HG03378 (cell line): Measurements from ENCODE around the gene UBN2.

Experiments used
- ATAC-seq: cut with Tn5 transposase; IDR thresholded peaks from one replicate; pipeline ENCODE4 v1.9.1; 2021; ENCODE audit warnings: mild to moderate bottlenecking, moderate library complexity; ENCODE audit not compliant: unreplicated experiment

The UBN2 gene

GRCh38 chr7:139231513-139232376 is 708 bp downstream of the UBN2 start:
- ATAC-seq: no peak

GRCh38 chr7:139232377-139232717 is 1.3 kb downstream of the UBN2 start:
- no peak for ATAC-seq

- no peak for ATAC-seq
These were observed 1.9 kb downstream of the UBN2 start for GRCh38 chr7:139232904-139233303.

GRCh38 chr7:139241258-139241657 is 10.2 kb downstream of the UBN2 start:
- no peak for ATAC-seq

- no peak for ATAC-seq
These were observed 11.8 kb downstream of the UBN2 start for GRCh38 chr7:139242741-139243281.

GRCh38 chr7:139245401-139245800 is 14.4 kb downstream of the UBN2 start:
- no peak for ATAC-seq

GRCh38 chr7:139246494-139246893 is 15.5 kb downstream of the UBN2 start:
- ATAC-seq: no peak

- no peak for ATAC-seq
These were observed 15.9 kb downstream of the UBN2 start for GRCh38 chr7:139246905-139247304.

GRCh38 chr7:139249179-139249810 is 18.3 kb downstream of the UBN2 start:
- no peak for ATAC-seq

GRCh38 chr7:139252451-139252850 is 21.4 kb downstream of the UBN2 start:
- no peak for ATAC-seq

- ATAC-seq: no peak
These were observed 23.2 kb downstream of the UBN2 start for GRCh38 chr7:139254281-139254680.

- no peak for ATAC-seq
These were observed 23.7 kb downstream of the UBN2 start for GRCh38 chr7:139254728-139255127.

GRCh38 chr7:139255290-139255689 is 24.3 kb downstream of the UBN2 start:
- no peak for ATAC-seq

- ATAC-seq: no peak
These were observed 28.1 kb downstream of the UBN2 start for GRCh38 chr7:139259142-139259541.

- no peak for ATAC-seq
These were observed 33.2 kb downstream of the UBN2 start for GRCh38 chr7:139264220-139264619.

GRCh38 chr7:139265673-139266072 is 34.6 kb downstream of the UBN2 start:
- no peak for ATAC-seq

GRCh38 chr7:139271718-139272628 is 40.9 kb downstream of the UBN2 start:
- ATAC-seq: no peak

GRCh38 chr7:139284252-139284896 is 53.3 kb downstream of the UBN2 start:
- ATAC-seq: no peak

- no peak for ATAC-seq
These were observed 55.1 kb downstream of the UBN2 start for GRCh38 chr7:139286144-139286543.

- no peak for ATAC-seq
These were observed 61.8 kb downstream of the UBN2 start for GRCh38 chr7:139292821-139293220.

GRCh38 chr7:139293534-139293933 is 62.5 kb downstream of the UBN2 start:
- no peak for ATAC-seq
